Muscle layer of duodenum (tissue), 2 donors: Measurements from ENCODE around the gene PICK1.

Experiments used
- H3K27ac ChIP-seq: one replicate; pipeline ENCODE4 v1.7.0; 2013; ENCODE audit warnings: mild to moderate bottlenecking, low read length
- H3K27me3 ChIP-seq: one replicate; pipeline ENCODE4 v1.7.0; 2013; ENCODE audit warnings: low read depth, mild to moderate bottlenecking, control low read depth, low read length
- H3K36me3 ChIP-seq, 2 donors: one replicate each; pipeline ENCODE4 v1.7.0; 2013; ENCODE audit warnings: low read length in 2 of 2, control low read depth in 1 of 2, mild to moderate bottlenecking in 1 of 2; ENCODE audit not compliant: insufficient read depth in 2 of 2, control insufficient read depth in 1 of 2
- H3K4me1 ChIP-seq, 2 donors: one replicate each; pipeline ENCODE4 v1.7.0; 2013; ENCODE audit warnings: low read length in 2 of 2, mild to moderate bottlenecking in 2 of 2, control low read depth in 1 of 2, moderate library complexity in 1 of 2; ENCODE audit not compliant: insufficient read depth in 2 of 2, control insufficient read depth in 1 of 2
- H3K4me3 ChIP-seq, 2 donors: one replicate each; pipeline ENCODE4 v1.7.0; 2013; ENCODE audit warnings: low read length in 2 of 2, low read depth in 1 of 2, mild to moderate bottlenecking in 1 of 2
- H3K9me3 ChIP-seq, 2 donors: one replicate each; pipeline ENCODE4 v1.7.0; 2013; ENCODE audit warnings: low read length in 2 of 2, control low read depth in 1 of 2, mild to moderate bottlenecking in 1 of 2; ENCODE audit not compliant: control insufficient read depth in 1 of 2
- donor health status: healthy.

The PICK1 gene

DNA sequence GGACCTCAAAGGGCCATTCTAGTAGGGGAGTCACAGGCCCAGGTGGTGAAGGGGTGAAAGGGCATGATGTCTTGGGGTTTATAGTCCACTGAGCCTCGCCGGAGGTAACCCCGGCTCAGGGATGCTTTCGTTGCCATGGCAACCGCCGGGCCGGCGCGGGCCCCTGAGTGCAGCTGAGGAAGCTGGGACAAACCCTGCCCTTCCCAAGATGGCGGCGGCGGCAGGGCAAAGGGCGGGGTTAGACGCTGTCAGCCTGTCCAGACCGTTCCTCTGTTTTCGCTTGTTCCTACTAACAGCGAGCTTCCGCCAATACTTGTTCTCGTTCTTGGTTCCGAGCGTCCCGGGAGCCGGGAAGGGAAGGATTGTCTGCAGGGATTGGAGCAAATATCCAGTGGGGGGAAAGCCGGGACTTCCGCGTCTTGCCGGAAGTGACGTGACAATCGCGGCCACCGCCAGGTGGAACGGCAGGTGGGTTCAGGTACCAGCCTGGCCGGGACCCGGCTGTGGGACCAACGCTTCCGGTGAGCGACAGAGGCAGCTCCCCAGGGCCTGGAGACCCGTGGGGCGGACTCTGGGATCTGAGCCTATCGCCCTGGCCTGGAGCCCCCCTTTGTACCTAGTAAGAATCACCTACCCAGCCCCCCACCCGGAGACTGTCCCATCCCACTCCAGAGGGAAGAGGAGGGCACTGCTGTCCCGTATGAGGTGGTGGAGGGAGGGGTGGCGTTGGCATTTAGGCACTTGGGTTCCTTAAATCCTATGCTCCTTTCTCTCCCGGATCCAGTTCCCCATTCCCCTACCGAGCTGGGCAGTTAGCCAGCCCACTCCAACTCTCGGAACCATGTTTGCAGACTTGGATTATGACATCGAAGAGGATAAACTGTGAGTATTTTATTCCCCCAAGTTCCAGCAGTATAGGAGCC lies at the start of gene PICK1:
PICK1 (plus strand) TSS at position 436 of the 923 bp plus-strand sequence; CDS start at position 842, 406 bp downstream.
- Histone ChIP-seq H3K36me3 (peaks cover 6% of the 10 kb centered on the region in 2 donors), H3K27ac (peak within 1 kb of the TSS; percentile 85), H3K9me3 (no peaks in the 10 kb centered on the region), H3K27me3 (no peaks in the 10 kb centered on the region), H3K4me1 (peaks cover 7 to 12% of the 10 kb centered on the region in 2 donors), H3K4me3 (peak within 1 kb of the TSS; percentile 64 to 67)

DNA sequence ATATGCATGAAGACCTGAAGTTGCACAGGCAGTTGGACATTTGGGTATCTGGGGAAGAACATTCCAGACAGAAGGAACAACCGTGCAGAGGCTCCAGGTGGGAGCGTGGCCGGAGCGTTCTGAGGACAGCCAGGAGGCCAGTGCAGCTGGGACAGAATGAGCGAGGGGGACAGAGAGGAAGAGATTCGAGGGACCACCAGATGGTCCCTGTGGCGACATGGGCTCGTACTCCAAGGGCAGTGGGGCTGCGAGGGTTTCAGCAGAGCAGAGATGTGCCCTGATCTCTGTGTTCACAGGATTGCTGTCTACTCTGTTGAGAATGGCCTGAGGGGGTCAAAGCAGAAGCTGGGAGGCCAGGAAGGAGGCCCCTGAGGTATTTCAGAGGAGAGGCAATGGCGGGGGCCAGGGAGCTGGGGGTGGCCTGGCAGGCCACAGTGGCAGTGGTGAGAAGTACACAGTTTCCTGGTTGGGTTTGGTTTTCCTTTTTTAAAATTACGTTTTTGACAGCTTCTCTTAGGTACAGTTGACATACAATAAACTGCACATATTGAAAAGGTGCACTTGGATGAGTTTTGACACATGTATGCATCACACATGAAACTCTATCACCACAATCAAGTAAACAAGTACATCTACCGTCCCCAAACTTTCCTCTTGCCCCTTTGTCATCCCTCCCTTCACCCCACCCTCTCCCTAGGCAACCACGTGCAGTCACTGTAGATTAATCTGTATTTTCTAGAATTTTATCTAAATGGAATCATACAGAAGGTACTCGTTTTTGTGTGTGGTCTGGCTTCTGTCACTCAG lies 48.0 kb upstream of the PICK1 start:
- H3K27me3 ChIP-seq, result no peaks in the 10 kb centered on the region
- H3K36me3 ChIP-seq, result no peaks in the 10 kb centered on the region
- H3K27ac ChIP-seq, result no peak overlapping the region
- H3K9me3 ChIP-seq, result no peaks in the 10 kb centered on the region
- no peak overlapping the region for H3K4me3 ChIP-seq
- H3K4me1 ChIP-seq, result no peaks in the 10 kb centered on the region

DNA sequence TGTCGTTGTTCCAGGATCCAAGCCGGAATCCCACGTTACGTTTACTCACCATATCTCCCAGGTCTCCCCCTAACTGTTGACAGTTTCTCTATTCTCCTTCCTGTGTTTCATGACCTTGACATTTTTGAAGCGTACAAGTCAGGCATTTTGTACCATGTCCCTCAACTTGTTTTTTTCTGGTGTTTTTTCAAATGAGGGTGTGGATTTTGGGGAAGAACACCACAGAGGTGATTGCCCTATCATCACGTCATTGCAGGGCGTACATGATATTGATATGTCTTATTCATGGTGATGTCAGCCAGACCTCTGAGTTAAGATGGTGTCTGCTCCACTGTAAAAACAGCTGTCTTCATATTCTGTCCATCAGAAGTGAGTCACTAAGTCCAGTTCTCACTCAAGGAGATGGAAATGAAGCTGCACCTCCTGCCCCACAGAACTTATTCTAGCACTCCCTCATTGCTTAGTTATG lies 44.6 kb upstream of the PICK1 start:
- no peaks in the 10 kb centered on the region for H3K27me3 ChIP-seq
- no peaks in the 10 kb centered on the region for H3K36me3 ChIP-seq
- H3K27ac ChIP-seq, result no peak overlapping the region
- H3K4me1 ChIP-seq, result peaks cover 4 to 18% of the 10 kb centered on the region in 2 donors
- H3K4me3 ChIP-seq, result no peak overlapping the region
- H3K9me3 ChIP-seq, result no peaks in the 10 kb centered on the region

DNA sequence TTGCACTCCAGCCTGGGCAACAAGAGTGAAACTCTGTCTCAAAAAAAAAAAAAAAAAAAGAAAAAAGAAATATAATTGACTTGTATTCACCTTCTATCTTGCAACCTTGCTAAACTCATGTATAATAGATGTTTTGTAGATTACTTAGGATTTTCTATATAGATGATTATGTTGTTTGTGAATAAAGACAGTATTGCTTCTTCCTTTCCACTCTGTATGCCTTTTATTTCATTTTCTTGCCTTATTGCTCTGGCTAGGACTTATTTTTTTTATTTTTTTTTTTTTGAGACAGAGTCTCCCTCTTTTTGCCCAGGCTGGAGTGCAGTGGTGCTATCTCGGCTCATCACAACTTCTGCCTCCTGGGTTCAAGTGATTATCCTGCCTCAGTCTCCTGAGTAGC lies 43.1 kb upstream of the PICK1 start:
- H3K36me3 ChIP-seq, result no peaks in the 10 kb centered on the region
- H3K9me3 ChIP-seq, result no peaks in the 10 kb centered on the region
- H3K4me1 ChIP-seq, result peaks cover 7 to 19% of the 10 kb centered on the region in 2 donors
- H3K27ac ChIP-seq, result no peak overlapping the region
- H3K27me3 ChIP-seq, result no peaks in the 10 kb centered on the region
- no peak overlapping the region for H3K4me3 ChIP-seq

DNA sequence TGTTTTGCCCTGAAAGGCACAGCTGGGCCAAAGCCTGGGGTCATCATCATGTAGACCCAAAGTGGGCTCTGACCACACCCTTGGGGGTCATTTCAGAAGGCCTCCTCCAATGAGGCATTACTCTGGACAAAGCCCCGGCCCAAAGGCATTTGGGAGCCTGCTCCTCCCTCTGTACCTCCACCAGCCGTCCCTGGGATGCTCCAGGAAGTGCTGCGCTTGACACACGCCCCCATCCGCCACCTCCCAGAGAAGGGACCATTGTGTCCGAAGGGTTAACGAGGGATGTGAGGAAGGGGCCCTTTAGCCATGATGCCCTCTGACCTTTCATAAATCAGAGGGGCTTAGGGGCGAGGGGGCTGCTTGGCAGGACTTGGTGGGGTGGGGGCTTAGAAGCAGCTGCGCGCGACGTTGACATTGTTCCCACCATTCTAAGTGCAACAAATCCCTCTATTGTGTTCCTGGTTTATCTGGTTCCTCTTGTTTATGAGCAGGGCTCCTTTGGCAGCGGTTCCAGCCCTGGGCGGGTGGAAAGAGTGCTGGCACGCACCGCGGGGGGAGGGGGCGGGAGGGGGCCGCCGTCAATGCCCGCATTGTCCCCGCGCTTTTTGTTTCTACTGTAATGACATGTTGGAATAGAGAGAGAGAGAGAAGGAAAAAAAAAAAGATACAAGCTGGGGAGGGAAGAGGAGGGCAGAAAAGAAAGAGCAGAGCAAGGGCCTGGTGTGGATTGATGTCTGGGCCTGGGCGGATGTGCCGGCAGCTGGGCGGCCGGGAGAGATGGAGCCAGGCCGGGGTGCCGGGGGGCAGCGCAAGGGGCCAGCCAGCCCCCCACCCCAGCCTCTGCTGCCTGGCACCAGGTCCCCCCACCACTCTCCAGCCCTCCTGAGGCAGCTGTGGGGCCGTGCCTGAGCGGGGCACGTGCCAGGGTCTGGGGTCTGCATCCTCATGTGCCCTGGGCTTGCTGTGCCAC lies 40.7 kb upstream of the PICK1 start:
- Histone ChIP-seq H3K27ac (peak overlapping the region; percentile 45), H3K4me3 (peak overlapping the region in 1 of 2 donors; percentile 33), H3K4me1 (peaks cover 7 to 19% of the 10 kb centered on the region in 2 donors)

DNA sequence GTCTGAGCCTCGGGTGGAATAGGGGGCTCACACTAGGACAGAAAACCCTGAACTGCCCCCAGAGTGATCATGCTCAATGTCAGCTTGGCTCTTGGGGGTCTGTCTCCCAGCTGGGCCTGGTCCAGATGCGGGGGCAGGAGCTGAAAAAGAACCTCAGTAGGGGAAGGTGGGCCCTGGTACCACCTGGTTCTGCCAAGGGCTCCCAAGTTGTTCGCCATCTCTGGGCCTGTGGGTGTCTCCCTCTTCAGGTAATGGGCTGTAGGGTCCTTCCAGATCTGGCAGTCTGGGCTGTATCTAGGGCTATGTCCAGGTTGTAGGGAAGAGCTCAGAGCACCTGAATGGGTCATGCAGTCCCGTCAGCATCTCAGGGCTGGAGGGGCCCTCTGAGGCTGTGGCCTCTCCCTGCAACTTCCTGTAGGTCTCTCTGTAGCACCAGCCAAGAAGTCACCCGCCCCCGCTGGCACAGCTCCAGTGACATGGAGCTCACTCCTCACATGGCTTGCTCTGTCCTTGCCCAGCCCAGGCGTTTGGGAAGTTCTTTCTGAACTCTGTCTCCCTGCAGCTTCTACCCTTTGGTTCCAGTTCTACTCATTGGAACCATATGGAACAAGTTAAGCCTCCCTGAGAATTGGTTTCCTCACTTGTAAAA lies 39.8 kb upstream of the PICK1 start:
- H3K36me3 ChIP-seq, result no peaks in the 10 kb centered on the region
- peak overlapping the region; percentile 61 for H3K27ac ChIP-seq
- H3K9me3 ChIP-seq, result no peaks in the 10 kb centered on the region
- peak overlapping the region in 1 of 2 donors; percentile 33 for H3K4me3 ChIP-seq
- H3K27me3 ChIP-seq, result no peaks in the 10 kb centered on the region
- H3K4me1 ChIP-seq, result peaks cover 7 to 19% of the 10 kb centered on the region in 2 donors

More for the DNA sequence above, 40.7 kb upstream of the PICK1 start:
- Histone ChIP-seq H3K27me3 (no peaks in the 10 kb centered on the region), H3K36me3 (no peaks in the 10 kb centered on the region), H3K9me3 (no peaks in the 10 kb centered on the region)

DNA sequence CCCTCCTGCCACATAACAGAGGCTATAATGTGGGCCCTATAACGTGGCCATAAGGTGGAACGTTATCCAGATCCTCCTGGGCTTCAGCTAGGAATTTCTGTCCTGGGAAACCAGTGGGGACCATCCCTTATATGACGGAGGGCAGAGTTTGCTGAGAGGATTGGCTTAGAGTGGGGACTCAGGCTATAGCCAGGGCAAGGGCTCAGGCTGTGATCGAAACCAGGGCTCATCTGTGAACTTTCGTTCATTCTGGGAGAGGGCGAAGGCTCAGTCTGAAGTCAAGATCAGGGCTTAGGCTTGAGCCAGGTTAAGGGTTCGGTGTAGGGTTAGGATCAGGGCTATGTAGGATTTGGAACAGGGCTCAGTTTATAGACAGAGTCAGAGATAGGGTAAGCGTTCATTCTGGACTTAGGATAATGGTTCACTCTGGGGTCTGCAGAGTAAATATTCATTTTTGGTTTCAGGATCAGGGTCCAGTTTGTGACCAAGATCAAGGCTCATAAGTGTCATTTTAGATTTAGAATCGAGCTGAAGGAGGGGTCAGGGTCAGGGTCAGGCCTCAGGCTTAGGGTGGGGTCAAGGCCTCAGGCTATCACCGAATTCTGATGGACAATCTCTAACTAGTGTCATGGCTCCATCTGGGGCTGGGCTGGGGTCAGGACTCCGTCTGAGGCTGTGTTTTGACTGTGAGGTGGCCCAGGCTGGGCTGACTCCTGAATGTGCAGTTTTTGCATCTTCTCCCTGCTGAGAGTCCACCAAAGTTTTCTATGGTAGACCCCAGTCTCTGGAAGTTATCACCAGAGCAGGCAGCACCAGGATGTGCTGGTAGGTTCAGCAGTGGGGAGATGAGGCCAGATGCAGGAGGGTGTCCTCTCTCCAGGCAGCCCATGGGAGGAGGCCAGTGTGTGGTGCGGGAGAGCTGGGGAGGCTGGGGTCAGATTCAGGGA lies 39.0 kb upstream of the PICK1 start:
- no peaks in the 10 kb centered on the region for H3K27me3 ChIP-seq
- no peaks in the 10 kb centered on the region for H3K9me3 ChIP-seq
- H3K27ac ChIP-seq, result peak overlapping the region; percentile 61
- peaks cover 7 to 19% of the 10 kb centered on the region in 2 donors for H3K4me1 ChIP-seq
- no peaks in the 10 kb centered on the region for H3K36me3 ChIP-seq
- H3K4me3 ChIP-seq, result no peak overlapping the region

DNA sequence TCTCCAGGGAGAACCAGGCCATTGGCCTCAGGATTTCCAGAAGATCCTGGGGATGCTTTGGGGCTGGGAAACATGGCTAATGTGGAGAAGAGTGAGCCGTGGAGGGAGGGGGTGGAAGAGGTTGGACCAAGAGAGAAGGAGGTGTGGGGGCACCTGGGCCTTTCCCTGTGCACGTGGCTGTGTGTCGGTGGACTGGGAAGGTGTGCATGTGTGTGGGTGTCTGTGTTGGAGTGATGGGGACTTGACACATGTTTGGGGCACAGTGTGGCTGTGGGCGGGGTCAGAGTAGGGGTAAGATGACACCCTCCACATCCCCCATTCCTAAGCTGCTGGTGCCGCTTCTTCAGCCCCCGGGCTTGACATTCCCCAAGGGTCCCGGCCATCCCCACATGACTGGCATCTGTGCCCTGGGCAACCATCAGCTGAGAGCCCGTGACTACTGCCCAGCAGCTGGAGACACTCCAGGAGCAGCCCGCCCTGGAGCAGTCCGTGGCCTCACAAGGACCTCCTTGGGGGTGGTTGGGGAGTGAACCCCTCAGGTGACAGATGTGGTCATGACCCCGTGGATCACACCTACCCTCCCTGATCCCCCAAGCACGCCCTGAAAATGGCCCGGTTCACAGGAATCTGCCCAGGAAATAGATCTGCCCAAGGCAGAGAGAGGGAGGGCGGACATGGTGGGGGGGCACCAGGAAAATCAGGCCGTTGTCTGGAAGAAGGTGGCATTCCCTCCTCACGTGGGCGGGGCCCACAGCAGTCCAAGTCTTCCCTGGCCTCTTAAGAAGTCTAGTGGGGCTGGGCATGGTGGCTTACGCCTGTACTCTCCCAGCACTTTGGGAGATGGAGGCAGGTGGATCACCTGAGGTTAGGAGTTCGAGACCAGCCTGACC lies 38.0 kb upstream of the PICK1 start:
- no peaks in the 10 kb centered on the region for H3K36me3 ChIP-seq
- peaks cover 7 to 19% of the 10 kb centered on the region in 2 donors for H3K4me1 ChIP-seq
- H3K27ac ChIP-seq, result no peak overlapping the region
- no peaks in the 10 kb centered on the region for H3K9me3 ChIP-seq
- H3K27me3 ChIP-seq, result no peaks in the 10 kb centered on the region
- H3K4me3 ChIP-seq, result no peak overlapping the region

DNA sequence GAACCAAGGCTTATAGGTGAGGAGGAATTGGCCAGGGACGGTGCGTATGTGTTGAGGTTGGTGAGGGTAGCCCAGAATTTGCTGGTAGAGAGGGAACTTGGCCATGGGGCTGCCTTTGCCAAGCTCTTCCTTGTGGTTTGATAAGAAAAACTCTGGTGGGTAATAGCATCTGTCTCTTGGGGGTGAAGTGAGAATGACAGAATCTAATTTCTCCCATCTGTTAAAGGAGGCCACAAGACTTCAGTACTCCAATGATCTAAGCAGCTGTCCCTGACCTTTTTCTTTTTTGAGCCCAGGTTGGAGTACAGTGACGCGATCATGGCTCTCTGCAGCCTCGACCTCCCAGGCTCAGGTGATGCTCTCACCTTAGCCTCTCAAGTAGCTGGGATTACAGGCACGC lies 36.0 kb upstream of the PICK1 start:
- Histone ChIP-seq H3K4me1 (peaks cover 7 to 15% of the 10 kb centered on the region in 2 donors), H3K27ac (no peak overlapping the region), H3K9me3 (no peaks in the 10 kb centered on the region)

More for the DNA sequence above, 36.0 kb upstream of the PICK1 start:
- no peak overlapping the region for H3K4me3 ChIP-seq
- H3K36me3 ChIP-seq, result no peaks in the 10 kb centered on the region
- H3K27me3 ChIP-seq, result no peaks in the 10 kb centered on the region
